Measurements from ENCODE around the gene AKAP13. TPM values are rescaled to one million over a fixed set of nuclear protein-coding genes. Genes with fewer than 3 reads are reported as not detected.

Gene AKAP13
- total RNA-seq, 3 donors from 2014 or later = 198 to 331 (median 259) TPM

DNA sequence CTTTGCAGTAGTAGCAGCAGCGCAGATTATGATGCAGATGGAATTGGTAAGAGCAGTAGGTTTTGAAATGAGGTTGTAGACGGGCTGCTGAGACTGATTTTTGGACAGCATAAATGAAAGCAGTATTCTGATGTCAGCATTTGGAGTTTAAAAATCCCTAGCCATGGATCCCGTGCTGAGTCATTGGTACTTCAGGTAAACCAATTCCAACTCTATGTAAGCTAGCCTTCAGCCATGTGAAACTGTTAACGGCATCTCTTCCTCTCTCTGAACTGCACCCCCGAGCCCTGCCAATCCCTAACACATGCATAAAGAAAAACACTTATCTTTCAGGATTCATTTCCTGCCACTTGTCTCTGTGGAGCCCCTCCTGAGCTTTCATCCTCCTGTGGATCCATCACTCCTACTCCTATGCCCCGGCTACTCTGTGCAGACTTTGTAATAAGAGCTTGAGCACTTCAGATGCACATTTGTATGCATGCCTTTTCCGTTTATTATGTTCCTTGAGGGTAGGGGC, 119.0 kb downstream of the AKAP13 start:
- H3K9me3 ChIP-seq = no peaks in the 10 kb centered on the region
- H3K4me3 ChIP-seq = no peak overlapping the region
- no peak for DNase-seq (ENCODE audit: low spot score in 2 of 2)
- intact Hi-C loops (cut with DNase I; ENCODE audit: low total_unique reads) = no loop called here
- H3K36me3 ChIP-seq = no peaks in the 10 kb centered on the region
- no peaks in the 10 kb centered on the region for H3K27me3 ChIP-seq
- H3K4me1 ChIP-seq = peaks cover under 1 to 4% of the 10 kb centered on the region in 2 donors
- H3K27ac ChIP-seq = no peak overlapping the region
- TF ChIP-seq POLR2A (IDR thresholded peaks at IDR 0.05) = no peak
- no peak for TF ChIP-seq POLR2AphosphoS5 (IDR thresholded peaks at IDR 0.05)
- TF ChIP-seq, protein P1, sequence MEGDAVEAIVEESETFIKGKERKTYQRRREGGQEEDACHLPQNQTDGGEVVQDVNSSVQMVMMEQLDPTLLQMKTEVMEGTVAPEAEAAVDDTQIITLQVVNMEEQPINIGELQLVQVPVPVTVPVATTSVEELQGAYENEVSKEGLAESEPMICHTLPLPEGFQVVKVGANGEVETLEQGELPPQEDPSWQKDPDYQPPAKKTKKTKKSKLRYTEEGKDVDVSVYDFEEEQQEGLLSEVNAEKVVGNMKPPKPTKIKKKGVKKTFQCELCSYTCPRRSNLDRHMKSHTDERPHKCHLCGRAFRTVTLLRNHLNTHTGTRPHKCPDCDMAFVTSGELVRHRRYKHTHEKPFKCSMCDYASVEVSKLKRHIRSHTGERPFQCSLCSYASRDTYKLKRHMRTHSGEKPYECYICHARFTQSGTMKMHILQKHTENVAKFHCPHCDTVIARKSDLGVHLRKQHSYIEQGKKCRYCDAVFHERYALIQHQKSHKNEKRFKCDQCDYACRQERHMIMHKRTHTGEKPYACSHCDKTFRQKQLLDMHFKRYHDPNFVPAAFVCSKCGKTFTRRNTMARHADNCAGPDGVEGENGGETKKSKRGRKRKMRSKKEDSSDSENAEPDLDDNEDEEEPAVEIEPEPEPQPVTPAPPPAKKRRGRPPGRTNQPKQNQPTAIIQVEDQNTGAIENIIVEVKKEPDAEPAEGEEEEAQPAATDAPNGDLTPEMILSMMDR (IDR thresholded peaks at IDR 0.05) = no peak

DNA sequence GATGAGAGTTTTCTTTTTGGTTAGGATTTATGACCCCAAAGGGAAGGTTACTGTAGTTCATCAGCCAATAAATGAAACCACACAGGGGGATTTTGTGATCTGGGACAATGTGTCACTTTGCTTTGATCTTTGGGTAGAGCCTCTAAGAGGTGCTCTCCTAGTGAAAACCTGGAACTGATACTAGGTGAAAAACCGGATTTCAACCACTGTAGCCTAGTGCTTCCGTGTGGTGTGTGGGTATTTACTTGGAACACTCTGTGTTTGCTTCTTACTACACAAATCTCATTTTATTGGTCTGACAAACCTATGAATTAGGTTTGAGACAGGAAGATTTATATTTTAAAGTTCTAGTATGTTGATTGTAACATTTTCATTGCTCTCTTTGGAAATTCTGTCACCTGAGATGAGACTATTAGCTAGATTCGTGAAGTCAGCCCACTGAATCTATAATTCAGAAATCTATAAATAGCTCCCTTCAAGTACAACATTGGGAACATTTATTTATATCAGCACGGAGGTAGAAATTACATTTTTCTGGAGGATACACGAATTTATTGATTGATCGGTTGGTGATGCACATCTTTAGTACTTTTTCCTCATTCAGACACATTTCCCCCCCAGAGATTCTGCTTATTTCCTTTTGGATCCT, 119.8 kb downstream of the AKAP13 start:
- no peak overlapping the region for H3K27ac ChIP-seq
- intact Hi-C loops (cut with DNase I; ENCODE audit: low total_unique reads) = no loop called here

DNA sequence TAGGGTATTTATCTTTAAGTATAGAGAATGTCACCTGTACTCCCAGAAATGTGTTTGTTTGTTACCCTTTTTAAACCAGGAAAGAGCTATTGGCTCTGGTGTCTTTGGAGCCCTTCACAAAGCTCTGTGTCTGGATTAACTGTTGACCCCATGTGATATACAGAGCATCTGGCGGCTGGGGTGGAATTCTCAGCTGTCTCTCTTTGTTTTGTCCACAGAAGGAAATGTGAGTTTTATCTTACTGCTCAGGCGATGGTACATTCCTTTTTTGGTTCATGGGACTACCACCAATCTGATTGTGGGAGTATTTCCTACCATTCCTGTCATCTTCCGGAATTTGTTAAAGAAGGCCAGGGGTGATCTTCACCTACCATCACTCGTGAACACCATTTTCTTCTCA, 120.3 kb downstream of the AKAP13 start:
- TF ChIP-seq, protein P1 (IDR thresholded peaks at IDR 0.05) = no peak
- no peak for TF ChIP-seq POLR2A (IDR thresholded peaks at IDR 0.05)
- TF ChIP-seq POLR2AphosphoS5 (IDR thresholded peaks at IDR 0.05) = no peak
- Histone ChIP-seq H3K27ac (no peak overlapping the region), H3K36me3 (no peaks in the 10 kb centered on the region), H3K4me1 (peaks cover 4 to 6% of the 10 kb centered on the region in 2 donors), H3K27me3 (no peaks in the 10 kb centered on the region), H3K4me3 (no peak overlapping the region), H3K9me3 (no peaks in the 10 kb centered on the region)
- intact Hi-C loops (cut with DNase I; ENCODE audit: low total_unique reads) = no loop called here
- DNase-seq (ENCODE audit: low spot score in 2 of 2) = no peak

More for the DNA sequence above, 119.8 kb downstream of the AKAP13 start:
- Histone ChIP-seq H3K4me3 (no peak overlapping the region), H3K9me3 (no peaks in the 10 kb centered on the region), H3K27me3 (no peaks in the 10 kb centered on the region), H3K36me3 (no peaks in the 10 kb centered on the region), H3K4me1 (peaks cover 4 to 6% of the 10 kb centered on the region in 2 donors)
- DNase-seq (ENCODE audit: low spot score in 2 of 2) = no peak
- TF ChIP-seq, protein P1 (IDR thresholded peaks at IDR 0.05) = no peak
- no peak for TF ChIP-seq POLR2A (IDR thresholded peaks at IDR 0.05)
- TF ChIP-seq POLR2AphosphoS5 (IDR thresholded peaks at IDR 0.05) = no peak

DNA sequence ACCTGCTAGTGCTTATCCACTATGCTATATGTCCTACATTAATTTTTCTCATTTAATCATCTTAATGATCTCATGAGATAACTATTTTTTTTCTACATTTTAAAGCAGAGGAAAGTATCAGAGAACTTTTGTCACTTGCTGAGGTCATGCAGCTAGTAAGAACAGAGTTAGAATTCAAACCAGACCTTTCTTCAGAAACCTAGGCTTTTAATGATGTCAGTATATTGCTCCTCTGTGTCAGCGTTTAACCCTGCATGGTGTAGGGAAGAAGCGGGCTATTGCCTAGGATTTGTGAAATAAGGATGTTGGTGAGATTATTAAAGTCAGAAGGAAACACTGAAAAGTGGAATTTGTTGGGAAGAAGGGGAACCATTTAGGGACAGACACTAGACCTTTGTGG, 121.2 kb downstream of the AKAP13 start:
- no peaks in the 10 kb centered on the region for H3K9me3 ChIP-seq
- no peak for DNase-seq (ENCODE audit: low spot score in 2 of 2)
- intact Hi-C loops (cut with DNase I; ENCODE audit: low total_unique reads) = no loop called here
- no peaks in the 10 kb centered on the region for H3K36me3 ChIP-seq
- TF ChIP-seq, protein P1 (IDR thresholded peaks at IDR 0.05) = no peak
- no peak for TF ChIP-seq POLR2A (IDR thresholded peaks at IDR 0.05)
- no peak for TF ChIP-seq POLR2AphosphoS5 (IDR thresholded peaks at IDR 0.05)
- H3K27me3 ChIP-seq = no peaks in the 10 kb centered on the region
- H3K4me1 ChIP-seq = peaks cover 4 to 6% of the 10 kb centered on the region in 2 donors
- H3K4me3 ChIP-seq = no peak overlapping the region
- no peak overlapping the region for H3K27ac ChIP-seq

DNA sequence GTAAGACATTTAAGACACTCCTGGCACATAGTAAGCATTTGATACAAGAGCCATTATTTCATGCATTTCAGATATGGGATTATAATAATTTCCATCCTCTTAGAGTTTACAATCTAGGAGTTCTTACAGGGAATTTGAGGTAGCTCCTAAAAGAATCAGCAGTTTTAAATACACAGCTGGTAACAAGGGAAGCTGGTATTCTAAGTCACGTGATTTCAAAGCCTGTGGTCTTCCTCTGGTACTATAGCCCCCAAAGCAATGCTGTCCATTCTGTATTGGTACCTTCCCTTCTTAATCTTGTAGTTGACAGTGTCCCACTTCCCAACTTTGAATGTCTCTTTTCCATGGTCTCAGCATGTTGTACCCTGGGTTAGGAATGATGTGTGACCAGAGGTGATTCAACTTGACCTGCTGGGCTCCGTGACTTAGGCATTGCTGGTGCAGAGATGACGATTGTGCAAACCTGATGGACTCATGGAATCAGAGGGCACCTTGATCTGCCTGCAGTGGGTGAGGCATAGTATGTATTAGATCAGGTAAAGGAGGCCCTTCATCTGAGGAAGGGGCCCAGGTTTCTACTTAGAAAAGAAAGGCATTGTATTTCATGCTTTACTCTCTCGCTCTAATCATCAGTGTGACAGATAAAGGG, 122.9 kb downstream of the AKAP13 start:
- Histone ChIP-seq H3K4me3 (no peak overlapping the region), H3K36me3 (no peaks in the 10 kb centered on the region), H3K9me3 (no peaks in the 10 kb centered on the region), H3K4me1 (peaks cover 4 to 6% of the 10 kb centered on the region in 2 donors), H3K27me3 (no peaks in the 10 kb centered on the region), H3K27ac (no peak overlapping the region)
- no peak for TF ChIP-seq POLR2A (IDR thresholded peaks at IDR 0.05)
- TF ChIP-seq, protein P1 (IDR thresholded peaks at IDR 0.05) = no peak
- TF ChIP-seq POLR2AphosphoS5 (IDR thresholded peaks at IDR 0.05) = no peak
- intact Hi-C loops (cut with DNase I; ENCODE audit: low total_unique reads) = no loop called here
- DNase-seq (ENCODE audit: low spot score in 2 of 2) = no peak

All from breast epithelium (tissue), 4 donors.